ENCODE results near the gene MYADM. TPM values are rescaled to one million over a fixed set of nuclear protein-coding genes. Genes with fewer than 3 reads are reported as not detected.
A peak's percentile ranks its signal among the peaks of the same experiment; 100 is the strongest.

The MYADM gene
- total RNA-seq, 2 donors from 2014 or later: 112 to 157 TPM

- no peaks in the 10 kb centered on the region for H3K9me3 ChIP-seq (ENCODE audit: control insufficient read depth, low read length)
- peaks cover 18% of the 10 kb centered on the region for H3K4me1 Mint-ChIP-seq
- H3K27ac ChIP-seq (ENCODE audit: low read depth, low read length): no peak overlapping the region
- no peaks in the 10 kb centered on the region for H3K36me3 ChIP-seq (ENCODE audit: control insufficient read depth, insufficient read depth, low read length)
- no peaks in the 10 kb centered on the region for H3K4me1 ChIP-seq (ENCODE audit: control insufficient read depth, insufficient read depth, low read length)
- peaks cover 72% of the 10 kb centered on the region for H3K27me3 ChIP-seq (ENCODE audit: control insufficient read depth, insufficient read depth, low read length, poor library complexity, severe bottlenecking)
- peak; percentile 81 for DNase-seq
- H3K9me3 Mint-ChIP-seq: no peaks in the 10 kb centered on the region
- peaks cover 75% of the 10 kb centered on the region for H3K27me3 Mint-ChIP-seq (ENCODE audit: insufficient read depth)
- no peak overlapping the region for H3K9ac ChIP-seq (ENCODE audit: extremely low read depth, low read length, poor library complexity, severe bottlenecking)
- H3K4me3 Mint-ChIP-seq: peak overlapping the region; percentile 50
- 3 to 4% methylated on average over 4 to 13 of the region's 13 CpGs for WGBS, 2 experiments (ENCODE audit: insufficient coverage in 1 of 2, insufficient read length in 1 of 2)
- H3K36me3 Mint-ChIP-seq (ENCODE audit: low read depth): no peaks in the 10 kb centered on the region
- TF ChIP-seq, protein P1, sequence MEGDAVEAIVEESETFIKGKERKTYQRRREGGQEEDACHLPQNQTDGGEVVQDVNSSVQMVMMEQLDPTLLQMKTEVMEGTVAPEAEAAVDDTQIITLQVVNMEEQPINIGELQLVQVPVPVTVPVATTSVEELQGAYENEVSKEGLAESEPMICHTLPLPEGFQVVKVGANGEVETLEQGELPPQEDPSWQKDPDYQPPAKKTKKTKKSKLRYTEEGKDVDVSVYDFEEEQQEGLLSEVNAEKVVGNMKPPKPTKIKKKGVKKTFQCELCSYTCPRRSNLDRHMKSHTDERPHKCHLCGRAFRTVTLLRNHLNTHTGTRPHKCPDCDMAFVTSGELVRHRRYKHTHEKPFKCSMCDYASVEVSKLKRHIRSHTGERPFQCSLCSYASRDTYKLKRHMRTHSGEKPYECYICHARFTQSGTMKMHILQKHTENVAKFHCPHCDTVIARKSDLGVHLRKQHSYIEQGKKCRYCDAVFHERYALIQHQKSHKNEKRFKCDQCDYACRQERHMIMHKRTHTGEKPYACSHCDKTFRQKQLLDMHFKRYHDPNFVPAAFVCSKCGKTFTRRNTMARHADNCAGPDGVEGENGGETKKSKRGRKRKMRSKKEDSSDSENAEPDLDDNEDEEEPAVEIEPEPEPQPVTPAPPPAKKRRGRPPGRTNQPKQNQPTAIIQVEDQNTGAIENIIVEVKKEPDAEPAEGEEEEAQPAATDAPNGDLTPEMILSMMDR (conservative IDR thresholded peaks at IDR 0.05): no peak
- H3K27ac Mint-ChIP-seq: no peak overlapping the region
- H3K4me3 ChIP-seq (ENCODE audit: low read length): peak overlapping the region; percentile 72
Measured at GRCh38 chr19:53910170-53910518, 42.5 kb downstream of the MYADM start.

DNA sequence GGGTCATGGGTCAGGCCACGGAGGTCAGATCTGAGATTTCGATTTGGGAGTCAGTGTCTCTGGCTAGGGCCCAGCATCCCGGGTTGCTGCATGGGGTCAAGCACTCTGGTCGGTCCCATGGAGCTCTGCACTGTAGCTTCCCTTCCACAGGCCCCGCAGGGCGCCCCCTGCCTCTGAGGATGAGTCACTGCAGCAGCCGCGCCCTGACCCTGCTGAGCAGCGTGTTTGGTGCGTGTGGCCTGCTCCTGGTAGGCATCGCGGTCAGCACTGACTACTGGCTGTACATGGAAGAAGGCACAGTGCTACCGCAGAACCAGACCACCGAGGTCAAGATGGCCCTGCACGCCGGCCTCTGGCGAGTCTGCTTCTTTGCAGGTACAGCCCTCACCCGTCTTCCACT is 45.0 kb downstream of the MYADM start:
- H3K4me3 ChIP-seq (ENCODE audit: low read length): no peak overlapping the region
- H3K36me3 ChIP-seq (ENCODE audit: control insufficient read depth, insufficient read depth, low read length): no peaks in the 10 kb centered on the region
- peaks cover 47% of the 10 kb centered on the region for H3K27me3 ChIP-seq (ENCODE audit: control insufficient read depth, insufficient read depth, low read length, poor library complexity, severe bottlenecking)
- 75 to 84% methylated on average over 13 to 18 of the region's 18 CpGs for WGBS, 2 experiments (ENCODE audit: insufficient coverage in 1 of 2, insufficient read length in 1 of 2)
- Mint-ChIP-seq H3K36me3 (ENCODE audit: low read depth) (no peaks in the 10 kb centered on the region), H3K27me3 (ENCODE audit: insufficient read depth) (peaks cover 50% of the 10 kb centered on the region), H3K4me1 (peaks cover 15% of the 10 kb centered on the region), H3K9me3 (no peaks in the 10 kb centered on the region), H3K27ac (no peak overlapping the region), H3K4me3 (no peak overlapping the region)
- H3K27ac ChIP-seq (ENCODE audit: low read depth, low read length): no peak overlapping the region
- TF ChIP-seq, protein P1 (conservative IDR thresholded peaks at IDR 0.05): peak; percentile 89
- no peaks in the 10 kb centered on the region for H3K4me1 ChIP-seq (ENCODE audit: control insufficient read depth, insufficient read depth, low read length)
- H3K9ac ChIP-seq (ENCODE audit: extremely low read depth, low read length, poor library complexity, severe bottlenecking): no peak overlapping the region
- DNase-seq: peak; percentile 91
- H3K9me3 ChIP-seq (ENCODE audit: control insufficient read depth, low read length): no peaks in the 10 kb centered on the region

GRCh38 chr19:53915000-53915399 is 47.3 kb downstream of the MYADM start:
- 61 to 87% methylated on average over 3 to 8 of the region's 8 CpGs for WGBS, 2 experiments (ENCODE audit: insufficient coverage in 1 of 2, insufficient read length in 1 of 2)
- DNase-seq: peak; percentile 86
- H3K36me3 Mint-ChIP-seq (ENCODE audit: low read depth): no peaks in the 10 kb centered on the region

More at GRCh38 chr19:53915000-53915399, 47.3 kb downstream of the MYADM start:
- H3K9ac ChIP-seq (ENCODE audit: extremely low read depth, low read length, poor library complexity, severe bottlenecking): no peak overlapping the region
- Mint-ChIP-seq H3K4me1 (peaks cover 3% of the 10 kb centered on the region), H3K9me3 (no peaks in the 10 kb centered on the region), H3K4me3 (no peak overlapping the region), H3K27ac (no peak overlapping the region), H3K27me3 (ENCODE audit: insufficient read depth) (peaks cover 30% of the 10 kb centered on the region)
- H3K4me1 ChIP-seq (ENCODE audit: control insufficient read depth, insufficient read depth, low read length): no peaks in the 10 kb centered on the region
- no peak overlapping the region for H3K27ac ChIP-seq (ENCODE audit: low read depth, low read length)
- no peak overlapping the region for H3K4me3 ChIP-seq (ENCODE audit: low read length)
- peaks cover 25% of the 10 kb centered on the region for H3K27me3 ChIP-seq (ENCODE audit: control insufficient read depth, insufficient read depth, low read length, poor library complexity, severe bottlenecking)
- no peaks in the 10 kb centered on the region for H3K36me3 ChIP-seq (ENCODE audit: control insufficient read depth, insufficient read depth, low read length)
- TF ChIP-seq, protein P1 (conservative IDR thresholded peaks at IDR 0.05): no peak
- H3K9me3 ChIP-seq (ENCODE audit: control insufficient read depth, low read length): no peaks in the 10 kb centered on the region

Data from endodermal cell (in vitro differentiated cells).